Anterior cingulate cortex (tissue), 58 donors: Measurements from ENCODE around the gene DOCK4.

Experiments used
- DNase-seq, 58 donors: peaks; one replicate each; lab custom pipeline; 2025; lab: John Stamatoyannopoulos, UW

The DOCK4 gene

DNA sequence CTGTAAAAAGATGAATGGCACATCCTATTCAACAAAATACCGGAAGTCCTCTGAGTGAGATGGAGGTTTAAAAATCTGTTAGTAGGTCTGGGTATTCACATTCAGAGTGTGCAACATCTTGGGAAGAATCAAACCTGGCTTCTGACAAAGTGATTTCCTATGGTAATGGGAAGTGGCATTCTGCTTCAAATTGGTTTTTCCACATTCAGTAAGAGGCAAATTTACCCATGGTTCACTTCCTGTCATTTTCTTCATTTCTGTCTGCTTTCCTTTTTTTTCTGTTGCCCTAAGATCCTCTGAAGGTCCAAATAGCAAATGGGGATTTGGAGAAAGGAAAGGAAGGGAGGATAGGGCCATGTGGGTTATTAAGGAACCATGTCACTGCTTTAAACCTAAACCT is 218.3 kb downstream of the DOCK4 start:
- DNase-seq: no peak

DNA sequence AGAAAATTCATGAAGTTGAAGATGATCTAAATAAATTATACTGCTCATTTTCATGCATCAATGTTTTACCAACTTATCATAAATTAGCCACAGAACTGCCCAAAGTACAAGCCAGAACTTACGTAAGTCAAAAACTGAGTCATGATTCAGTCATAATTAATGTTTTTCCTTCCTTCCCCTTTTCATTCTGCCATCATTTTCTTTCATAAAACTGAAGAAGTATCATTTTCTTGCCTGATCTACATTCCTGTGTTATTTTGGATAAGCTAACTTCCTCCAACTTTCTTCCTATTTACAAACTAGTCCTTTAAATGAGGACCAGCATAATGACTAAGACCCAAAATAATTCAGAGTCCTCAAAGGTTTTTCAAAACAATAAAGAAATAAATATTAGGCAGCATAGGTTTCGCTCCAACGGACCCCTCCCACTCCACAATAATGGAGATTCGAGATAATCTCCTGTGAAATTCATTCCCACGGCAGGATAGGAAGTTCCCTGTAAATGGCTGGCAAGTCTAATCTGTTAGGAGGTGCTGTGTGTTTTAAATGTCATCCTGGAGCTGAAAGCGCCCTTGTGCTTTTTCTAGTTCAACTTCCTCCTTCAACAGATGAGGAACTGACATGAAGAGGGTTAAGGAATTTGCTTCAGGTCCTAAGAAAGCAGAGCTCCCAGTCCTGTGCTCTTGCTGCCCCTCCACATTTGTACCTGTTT is 218.9 kb downstream of the DOCK4 start:
- DNase-seq: no peak

DNA sequence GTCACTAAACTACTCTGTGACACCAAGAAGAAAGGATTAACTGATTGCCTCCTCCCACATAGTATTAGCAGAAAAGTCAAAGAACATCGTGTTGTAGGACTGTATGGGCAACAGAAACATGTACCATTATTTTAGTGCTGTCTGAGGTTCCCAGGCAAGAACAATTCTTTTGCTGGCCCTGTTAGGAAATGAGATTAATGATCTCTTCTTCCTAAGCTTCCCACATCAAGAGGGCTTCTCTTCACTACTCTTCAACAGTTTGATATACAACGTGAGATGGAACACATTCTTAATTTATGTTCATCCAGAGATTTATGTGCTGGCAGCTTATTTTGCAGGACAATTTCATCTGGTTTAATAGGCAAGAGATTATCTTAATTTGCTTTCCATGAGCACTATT is 219.6 kb downstream of the DOCK4 start:
- no peak for DNase-seq

DNA sequence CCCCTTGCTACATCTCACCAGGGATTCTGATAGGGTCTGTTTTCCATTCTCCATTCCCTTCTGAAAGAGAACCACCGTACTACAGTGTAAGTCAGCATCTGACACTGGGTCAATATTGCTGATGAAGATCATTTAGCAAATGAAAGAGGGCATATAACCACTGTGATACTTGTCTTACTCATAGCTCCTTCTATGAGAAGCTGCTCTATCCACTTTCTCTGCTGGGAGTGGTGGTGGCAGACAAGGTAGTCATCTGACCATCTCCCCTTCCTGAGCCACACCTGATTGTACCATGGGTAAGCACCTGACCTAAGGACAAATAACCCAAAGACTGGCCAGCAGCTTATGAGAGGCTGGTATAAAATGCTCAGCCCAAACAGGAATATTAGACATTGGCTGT is 220.4 kb downstream of the DOCK4 start:
- DNase-seq: no peak

DNA sequence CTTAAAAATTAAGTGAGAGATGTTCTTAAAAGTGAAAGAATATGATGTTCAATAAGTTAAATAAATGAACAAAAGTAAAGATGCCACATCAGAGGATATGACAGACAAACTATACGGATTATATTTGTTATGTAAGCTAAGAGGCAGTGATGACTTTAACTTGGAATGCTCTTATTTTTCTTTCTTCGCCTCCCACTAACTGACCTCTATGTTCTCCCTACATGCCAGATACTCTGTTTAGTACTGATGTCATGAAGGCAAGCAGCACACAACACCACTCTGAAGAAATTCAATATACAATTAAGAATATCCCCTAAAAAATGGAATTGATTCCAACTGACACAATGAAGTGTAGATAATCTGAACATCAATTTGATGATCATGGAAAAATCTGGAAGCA is 223.4 kb downstream of the DOCK4 start:
- no peak for DNase-seq

DNA sequence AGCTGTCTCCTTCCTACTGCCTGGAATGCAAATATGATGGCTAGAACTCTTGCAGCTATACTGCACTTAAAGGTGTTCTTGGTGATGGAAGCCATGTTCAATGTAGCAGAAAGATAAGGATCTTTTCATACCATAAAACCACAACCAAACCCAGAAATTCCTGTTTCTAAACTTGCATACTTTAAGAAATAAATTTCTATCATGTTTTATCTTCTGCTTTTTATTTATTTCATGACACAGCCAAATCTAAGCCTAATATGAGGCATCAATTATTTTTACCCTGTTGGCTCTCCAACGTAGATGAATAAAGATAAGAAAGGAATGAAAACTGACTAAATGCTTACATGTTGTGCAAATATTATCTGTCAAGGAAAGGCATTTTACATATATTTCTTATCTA is 224.1 kb downstream of the DOCK4 start:
- no peak for DNase-seq

DNA sequence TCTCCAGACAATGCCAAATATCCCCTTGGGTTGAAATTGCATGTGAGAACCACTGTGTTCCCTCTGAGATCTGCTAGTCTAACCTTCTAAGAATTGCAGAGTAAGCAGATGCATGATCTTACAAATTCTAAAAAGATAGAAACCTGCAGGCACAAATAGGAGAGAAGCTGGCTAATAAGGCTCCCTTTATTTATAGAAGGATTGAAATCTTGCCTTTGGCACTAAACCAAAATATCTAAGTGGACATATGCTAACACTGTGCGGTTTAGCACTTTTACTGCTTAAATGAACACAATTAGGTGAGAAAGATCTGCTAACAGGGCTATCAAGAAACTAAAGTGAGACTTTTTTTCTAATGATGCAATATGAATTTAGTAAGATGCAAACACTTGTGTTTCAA is 225.5 kb downstream of the DOCK4 start:
- DNase-seq: no peak

DNA sequence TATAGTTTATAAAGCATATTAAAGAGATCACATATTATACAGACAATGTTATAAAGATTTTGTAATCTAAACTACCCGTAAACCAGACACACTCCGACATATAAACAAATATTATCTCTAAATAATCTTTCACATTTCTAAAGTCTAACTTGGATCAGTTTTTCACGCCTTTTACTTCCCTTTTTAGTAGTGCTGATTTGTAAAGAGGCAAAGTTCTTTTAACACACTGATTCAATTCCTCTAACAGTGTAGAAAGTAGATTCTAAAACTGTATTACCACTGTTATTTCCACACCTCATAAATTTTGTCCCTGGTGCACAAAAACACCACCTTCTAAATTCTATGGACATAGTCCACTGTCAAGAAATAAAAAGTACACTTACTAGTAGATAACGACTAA is 230.9 kb downstream of the DOCK4 start:
- no peak for DNase-seq

DNA sequence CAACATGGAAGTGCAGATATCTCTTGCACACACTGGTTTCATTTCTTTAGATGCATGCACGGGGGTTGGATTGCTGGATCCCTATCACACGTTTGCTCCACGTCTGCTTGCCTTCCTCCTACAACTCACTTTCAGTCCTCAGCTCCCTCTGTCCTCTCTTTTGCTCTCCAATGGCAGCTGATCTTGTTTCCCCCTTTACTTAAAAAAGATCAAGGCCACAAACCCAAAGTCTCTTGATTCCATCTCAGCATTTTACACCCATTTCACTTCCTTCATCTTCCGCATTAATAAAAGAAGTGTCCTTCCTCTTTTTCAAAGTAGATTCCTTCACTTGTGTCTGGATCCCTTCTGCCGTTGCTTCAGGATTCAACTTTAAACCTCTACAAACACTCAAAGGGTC is 245.2 kb downstream of the DOCK4 start:
- peak in 1 of 58 donors; percentile 20 for DNase-seq

DNA sequence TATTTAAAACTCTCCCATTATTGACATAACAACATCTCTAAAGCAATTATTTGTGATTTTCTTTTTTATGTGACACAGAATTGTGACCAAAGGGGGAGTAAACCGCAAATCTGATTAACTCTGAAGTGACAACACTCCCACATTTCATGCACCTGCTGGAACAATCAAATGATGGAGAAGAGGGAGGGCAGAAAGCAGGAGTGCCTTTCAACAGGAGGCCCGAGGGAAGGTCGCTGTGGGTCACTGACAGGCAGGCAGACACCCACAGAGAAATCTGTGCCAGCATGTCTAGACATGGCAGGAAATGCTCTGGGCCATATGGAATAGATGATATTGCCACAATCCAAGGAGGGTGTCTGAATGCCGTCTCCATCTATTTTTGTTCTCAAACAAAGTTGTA is 247.3 kb downstream of the DOCK4 start:
- peak in 7 of 58 donors; percentile 1 to 28 (median 8) for DNase-seq

DNA sequence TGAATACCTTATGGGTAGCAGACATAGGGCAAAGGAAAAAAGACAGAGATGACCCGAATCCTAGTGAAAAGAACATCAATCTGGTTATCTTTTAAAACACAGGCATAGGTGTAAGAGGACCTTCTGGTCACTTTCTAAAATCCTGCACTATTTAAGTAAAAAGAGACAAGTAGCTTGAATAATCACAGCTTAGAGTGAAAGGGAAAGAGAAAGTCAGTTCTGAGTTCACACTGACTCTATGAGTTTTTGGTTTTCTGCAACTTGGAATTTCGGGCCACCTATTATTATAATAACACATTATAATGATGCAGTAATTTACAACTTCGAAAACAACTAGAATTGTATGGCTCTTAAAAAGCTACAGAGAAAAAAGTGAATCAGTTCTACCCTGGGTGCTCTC is 247.8 kb downstream of the DOCK4 start:
- DNase-seq: no peak

DNA sequence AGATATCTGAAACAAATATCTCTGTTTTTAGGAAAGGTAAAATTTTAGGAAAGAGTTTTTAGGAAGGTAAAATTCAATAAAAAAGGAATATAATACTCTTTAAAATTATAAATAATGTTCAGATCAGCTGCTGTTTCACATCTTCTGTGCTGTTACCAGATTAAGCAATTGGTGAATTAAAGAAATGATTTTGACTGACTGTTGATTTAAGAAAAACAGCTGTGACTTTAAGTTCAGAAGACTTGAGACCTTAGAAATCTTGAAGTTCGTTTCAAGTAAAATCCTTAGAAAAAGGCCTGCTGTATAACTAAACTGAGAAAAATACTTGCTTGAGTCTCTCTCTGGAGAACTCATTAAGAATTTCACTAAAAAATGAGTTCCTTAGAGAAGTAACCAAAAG is 250.6 kb downstream of the DOCK4 start:
- no peak for DNase-seq

DNA sequence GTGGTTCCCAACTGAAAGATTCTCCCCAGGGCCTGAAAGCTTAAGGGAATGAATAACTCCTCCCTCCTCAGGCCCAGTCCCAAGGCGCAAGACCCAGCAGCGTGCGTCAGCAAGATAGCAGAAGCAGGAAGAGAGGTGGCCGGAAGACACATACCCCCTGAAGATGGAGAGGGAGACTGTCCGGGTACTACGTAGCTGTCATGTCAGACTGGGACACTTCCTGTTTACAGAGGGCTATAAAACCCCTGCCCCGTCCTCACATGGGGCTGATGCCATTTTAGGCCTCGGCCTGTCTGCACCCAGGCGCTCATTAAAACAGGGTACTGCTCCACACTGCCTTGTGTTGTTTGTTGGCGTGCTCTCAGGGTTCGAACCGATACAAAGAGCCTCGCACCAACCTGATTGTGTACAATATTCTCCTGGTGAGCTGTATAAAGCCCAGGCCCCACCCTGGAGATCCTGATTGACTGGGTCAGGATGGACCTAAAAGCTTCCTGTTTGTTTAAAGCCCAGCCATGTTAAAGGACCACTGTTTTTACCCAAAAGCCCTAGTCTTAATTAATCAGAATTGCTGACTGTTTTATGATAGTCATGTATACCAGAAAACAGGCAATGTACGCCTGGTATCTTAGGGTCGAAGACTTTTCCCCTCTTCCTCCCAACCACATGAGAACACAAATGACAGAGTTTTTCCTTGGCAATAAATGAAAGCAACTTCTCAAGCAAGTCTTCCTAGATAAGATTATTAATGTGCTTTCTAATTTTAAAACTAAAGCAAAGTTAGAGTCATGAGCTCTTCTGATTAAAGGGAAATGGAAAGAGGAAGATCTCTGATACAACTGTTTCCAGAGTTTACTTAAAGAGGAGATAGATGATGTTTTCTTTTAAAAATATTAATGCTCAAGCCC is 251.5 kb downstream of the DOCK4 start:
- peak in 15 of 58 donors; percentile 1 to 48 (median 12) for DNase-seq

DNA sequence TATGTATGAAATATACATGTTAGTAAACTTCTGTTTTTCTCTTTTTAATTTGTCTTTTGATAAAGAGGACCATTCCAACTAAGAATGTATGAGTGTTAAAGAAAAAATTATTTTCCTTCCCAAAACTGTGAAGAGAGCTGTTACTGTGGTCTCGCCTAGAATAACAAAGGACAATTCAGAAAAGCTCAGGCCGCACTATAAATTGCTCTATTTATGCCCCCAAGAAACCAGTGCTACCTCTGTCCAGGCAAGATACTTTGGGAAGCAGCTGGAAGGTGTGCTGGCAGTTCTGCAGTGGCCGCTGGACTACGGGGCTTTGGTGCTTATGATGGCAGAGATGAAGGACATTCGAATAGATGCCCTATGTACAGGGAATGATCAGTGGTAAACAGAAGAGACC is 252.1 kb downstream of the DOCK4 start:
- no peak for DNase-seq

DNA sequence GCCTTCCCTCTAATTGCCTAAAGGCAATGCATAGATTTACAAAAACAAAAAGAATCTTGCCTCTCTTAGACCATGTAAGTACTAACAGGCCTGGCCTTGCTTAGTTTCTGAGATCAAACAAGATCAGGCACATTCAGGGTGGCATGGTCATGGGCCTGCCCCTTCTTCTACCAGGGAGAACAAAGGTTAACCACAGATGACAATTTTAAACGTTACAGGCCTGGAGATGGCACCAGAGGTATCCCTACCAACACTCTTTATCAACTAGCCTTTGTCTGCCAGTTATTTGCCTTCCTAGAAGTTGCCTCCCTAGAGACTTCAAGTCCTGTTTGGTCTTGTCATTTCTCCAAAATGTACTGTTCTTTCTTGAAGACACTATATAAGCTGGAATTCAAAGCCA is 252.6 kb downstream of the DOCK4 start:
- DNase-seq: peak in 8 of 58 donors; percentile 5 to 54 (median 20)

DNA sequence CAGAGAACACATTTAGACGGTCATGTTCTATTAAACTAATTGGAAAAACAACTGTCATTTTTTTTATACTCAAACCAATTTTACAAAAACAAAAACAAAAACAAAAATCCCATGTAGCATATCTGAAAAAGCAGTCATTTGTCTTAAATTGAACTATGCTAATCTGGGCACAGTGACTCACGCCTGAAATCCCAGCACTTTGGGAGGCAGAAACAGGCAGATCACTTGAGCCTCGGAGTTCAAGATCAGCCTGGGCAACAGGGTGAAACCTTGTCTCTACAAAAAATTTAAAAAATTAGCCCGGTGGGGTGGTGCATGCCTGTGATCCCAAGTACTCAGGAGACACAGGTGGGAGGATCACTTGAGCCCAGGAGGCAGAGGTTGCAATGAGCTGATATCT is 253.4 kb downstream of the DOCK4 start:
- no peak for DNase-seq

DNA sequence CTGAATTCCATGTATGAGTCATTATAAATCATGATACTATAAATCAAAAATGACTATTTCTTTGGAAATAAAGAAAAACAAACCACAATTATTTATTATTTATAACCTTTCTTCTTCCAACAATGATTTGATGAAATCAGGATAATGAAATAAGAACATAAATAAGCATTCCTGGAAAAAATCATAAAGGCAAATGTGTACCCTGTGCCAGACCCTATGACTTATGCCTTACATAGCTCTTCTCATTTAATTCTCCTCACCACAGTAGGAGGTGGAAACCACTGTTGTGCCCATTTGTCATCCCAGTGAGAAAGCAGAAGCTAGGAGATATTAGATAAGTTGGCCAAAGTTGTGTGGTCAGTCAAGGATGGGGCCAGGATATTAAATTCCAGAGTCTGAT is 255.1 kb downstream of the DOCK4 start:
- DNase-seq: no peak

DNA sequence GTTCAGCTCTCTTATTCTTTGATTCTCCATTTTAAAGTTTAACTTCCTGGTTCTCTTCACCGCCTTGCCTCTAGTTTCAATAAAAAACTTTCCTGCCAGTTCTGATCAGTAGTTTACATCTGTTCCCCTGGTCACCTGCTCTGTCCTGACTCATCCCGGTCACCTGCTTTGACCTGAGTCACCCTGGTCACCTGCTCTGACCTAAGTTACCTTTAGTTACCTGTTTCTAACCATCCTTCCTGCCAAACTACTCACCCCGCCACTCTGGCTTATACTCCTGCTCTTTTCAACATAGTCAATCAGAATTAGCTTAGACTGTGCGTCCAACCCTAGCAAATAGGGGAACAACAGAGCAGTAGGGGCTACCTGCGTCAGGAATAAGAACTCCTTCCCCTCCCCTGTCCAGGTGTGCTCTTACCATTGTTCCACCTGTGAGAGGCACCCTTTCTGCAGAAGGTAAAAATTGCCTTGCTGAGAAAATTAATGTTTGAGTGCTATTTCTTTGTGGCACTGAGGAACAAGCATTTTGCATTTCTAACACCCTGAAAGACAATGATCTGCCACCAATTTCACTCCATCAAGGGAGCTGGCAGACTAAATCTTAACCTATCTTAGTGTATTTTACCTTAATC is 263.6 kb downstream of the DOCK4 start:
- DNase-seq: no peak

DNA sequence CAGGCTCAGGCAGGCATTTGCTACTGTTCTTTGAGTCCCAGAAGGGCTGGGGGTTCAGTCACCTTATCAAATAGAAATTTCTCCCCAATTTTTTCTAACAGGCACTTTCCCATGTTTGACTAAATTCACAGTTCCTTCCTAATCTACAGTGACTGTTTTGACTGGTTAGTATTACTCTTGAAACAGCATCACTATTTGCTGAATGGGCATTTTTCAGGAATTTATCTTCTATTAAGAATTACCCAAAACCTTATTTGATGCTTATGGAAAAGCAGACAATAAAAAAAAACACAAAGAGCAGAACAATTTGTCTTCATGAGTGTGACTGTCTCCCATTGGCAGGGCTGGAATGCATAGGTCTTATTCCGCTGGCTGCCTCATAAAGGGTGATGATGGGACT is 269.0 kb downstream of the DOCK4 start:
- no peak for DNase-seq

DNA sequence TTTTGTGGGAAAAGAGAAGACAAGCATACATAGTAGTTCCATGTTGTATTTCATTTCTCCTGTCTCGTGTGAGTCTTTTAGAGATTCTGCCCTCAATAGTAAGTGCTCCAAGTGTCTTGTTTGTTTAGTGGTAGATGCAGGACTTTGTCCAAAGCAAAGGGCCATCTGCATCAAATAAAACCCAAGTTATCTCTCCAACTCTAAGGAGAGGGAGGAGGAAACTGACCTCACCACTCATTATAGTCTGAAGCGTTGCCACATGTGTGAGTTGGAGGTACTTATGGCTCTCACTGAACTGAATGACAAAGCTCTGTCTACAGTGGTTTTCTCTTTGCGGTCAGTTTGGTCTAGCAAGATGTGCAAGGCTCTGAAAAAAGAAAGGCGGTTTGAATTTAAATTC is 272.6 kb downstream of the DOCK4 start:
- no peak for DNase-seq

DNA sequence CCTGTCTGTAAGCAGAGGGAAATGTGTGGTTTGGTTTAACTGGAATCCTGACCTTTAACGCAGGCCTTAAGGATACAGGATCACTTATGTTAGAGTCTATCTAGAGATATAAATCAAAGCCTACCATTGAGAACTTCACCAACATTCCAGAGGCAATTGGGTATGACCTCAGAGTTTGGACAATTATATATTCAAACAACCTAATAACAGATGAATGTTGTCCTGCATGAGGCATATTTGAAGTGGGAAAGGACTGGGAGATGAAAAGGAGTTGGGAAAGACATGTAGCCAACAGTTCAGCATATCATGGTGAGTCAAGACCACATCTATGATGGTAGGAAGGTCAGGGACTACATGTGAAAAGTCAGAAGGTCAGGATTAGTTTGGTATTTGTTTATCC is 274.2 kb downstream of the DOCK4 start:
- no peak for DNase-seq
